HG02678 (cell line): ENCODE results near the gene SIVA1.

Source experiments
- ATAC-seq: cut with Tn5 transposase; IDR thresholded peaks from one replicate; pipeline ENCODE4 v1.9.1; 2021; ENCODE audit warnings: mild to moderate bottlenecking, moderate library complexity; ENCODE audit not compliant: unreplicated experiment

Gene SIVA1, protein sequence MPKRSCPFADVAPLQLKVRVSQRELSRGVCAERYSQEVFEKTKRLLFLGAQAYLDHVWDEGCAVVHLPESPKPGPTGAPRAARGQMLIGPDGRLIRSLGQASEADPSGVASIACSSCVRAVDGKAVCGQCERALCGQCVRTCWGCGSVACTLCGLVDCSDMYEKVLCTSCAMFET

DNA sequence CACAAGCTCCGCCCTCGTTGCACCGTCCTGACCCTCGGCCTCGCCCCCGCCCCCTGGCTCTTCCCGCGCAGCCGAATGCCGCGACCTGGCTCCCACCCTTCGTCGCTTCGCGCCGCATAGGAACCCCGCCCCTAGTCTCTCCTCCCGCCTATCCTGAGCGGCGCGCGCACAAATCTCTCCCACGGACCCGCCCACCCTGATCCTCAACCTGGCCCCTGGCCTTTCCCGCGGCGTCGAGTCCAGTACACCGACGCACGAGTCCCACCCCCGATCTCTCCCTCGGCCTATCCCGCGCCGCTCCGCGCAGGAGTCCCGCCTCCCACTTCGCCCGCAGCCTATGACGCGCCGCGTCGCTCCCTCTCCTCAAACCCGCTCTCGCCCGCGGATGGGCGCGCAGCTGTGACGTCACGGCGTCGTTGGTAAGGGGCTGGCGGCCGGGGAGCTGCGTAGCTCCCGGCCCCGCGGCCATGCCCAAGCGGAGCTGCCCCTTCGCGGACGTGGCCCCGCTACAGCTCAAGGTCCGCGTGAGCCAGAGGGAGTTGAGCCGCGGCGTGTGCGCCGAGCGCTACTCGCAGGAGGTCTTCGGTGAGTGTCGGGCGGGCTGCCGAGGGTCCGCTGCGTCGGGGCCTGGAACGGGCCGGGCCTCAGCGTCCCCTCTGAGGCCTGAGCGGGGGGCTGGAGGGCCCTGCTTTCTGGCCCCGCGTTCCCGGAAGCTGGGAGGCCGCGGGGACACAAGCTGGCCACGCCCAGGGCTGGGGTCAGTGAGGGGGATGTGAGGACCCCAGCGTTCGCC, at the start of gene SIVA1:
Gene SIVA1, plus strand, starts transcription at position 413 of the 793 bp plus-strand sequence. Its CDS starts 55 bp downstream, at position 468.
- peak; percentile 89 for ATAC-seq

DNA sequence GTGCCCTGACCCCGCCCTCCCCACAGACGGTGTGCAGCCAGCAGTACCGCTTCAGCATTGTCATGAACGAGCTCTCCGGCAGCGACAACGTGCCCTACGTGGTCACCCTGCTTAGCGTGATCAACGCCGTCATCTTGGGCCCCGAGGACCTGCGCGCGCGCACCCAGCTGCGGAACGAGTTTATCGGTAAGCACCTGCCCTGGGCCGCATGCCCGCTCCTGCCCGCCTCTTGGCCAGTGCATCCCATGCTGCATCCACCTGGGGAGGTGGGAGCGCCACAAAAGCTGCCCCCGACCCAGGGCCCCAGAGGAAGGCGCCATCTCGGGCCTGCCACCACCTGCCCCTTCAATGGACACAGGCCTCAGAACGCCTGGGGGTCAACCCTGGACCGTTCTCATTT, 49.7 kb upstream of the SIVA1 start:
- no peak for ATAC-seq

DNA sequence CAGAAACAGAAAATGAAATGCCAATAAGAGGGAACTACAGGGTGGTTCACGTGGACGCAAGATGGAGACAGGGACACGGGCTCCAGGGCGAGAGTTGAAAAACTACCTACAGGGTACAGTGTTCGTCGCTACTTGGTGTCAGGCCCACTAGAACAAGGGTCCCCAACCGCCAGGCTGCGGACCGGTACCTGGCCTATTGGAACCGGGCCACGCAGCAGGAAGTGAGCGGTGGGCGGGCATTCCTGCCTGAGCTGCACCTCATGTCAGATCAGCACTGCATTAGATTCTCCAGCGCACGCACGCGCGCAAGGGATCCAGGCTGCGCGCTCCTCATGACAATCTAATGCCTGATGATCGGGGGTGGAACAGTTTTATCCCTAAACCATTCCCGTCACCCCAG, 48.7 kb upstream of the SIVA1 start:
- ATAC-seq, result no peak

DNA sequence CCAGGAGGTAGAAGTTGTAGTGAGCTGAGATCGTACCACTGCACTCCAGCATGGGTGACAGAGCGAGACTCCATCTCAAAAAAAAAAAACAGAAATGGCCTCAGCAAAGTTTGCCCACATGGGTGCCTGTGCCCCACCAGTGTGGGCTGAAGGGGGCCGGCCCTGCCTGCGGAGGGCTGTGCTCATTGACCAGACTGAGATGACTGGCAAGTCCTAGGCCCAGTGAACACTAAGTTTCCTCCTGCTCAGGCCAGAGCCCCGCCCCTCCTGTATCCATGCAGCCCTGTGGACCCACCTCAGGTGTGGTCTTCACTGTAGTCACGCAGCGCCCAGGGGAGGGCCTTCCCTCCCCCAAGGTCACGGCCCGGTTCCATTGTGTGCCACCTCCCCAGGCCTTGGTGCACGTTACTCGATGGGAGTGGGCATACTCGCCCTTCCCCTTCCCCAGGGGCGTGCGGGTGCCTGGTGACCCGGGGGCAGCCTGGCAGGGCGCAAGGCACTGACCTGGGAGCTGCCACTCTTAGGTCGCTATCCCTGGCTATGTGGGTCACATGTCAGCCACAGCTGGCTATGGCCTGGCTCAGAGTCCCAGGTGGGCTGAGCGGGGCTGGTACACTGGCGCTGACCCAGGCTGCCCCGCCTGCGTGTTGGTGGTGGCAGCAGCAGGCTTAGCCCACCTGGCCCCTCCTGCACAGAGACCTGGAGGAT, 47.5 kb upstream of the SIVA1 start:
- no peak for ATAC-seq

DNA sequence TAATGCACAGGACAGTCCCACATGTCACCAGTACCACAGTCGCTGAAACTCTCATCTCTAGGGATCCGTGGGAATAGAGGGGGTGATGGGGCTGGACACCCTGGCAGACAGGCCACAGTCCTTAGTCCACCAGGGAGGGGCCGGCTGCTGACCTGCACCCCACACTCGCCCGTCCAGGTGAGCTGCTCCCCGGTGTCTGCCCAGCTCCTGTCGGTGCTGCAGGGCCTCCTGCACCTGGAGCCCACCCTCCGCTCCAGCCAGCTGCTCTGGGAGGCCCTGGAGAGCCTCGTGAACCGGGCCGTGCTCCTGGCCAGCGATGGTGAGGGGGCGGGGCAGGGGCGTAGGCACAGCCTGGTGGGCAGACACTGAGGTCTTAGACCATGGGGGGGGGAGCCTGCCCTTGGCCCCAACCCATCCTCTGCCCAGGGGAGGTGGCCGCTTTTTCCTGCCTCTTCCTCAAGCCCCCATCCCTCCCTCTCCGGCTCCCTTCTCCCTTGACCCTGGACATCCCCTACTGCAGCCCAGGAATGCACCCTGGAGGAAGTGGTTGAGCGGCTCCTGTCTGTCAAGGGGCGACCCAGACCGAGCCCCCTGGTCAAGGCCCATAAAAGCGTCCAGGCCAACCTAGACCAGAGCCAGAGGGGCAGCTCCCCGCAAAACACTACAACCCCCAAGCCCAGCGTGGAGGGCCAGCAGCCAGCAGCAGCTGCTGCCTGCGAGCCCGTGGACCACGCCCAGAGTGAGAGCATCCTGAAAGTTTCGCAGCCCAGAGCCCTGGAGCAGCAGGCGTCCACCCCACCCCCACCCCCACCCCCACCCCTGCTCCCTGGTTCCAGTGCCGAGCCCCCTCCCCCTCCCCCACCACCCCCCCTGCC, 46.0 kb upstream of the SIVA1 start:
- ATAC-seq, result no peak

DNA sequence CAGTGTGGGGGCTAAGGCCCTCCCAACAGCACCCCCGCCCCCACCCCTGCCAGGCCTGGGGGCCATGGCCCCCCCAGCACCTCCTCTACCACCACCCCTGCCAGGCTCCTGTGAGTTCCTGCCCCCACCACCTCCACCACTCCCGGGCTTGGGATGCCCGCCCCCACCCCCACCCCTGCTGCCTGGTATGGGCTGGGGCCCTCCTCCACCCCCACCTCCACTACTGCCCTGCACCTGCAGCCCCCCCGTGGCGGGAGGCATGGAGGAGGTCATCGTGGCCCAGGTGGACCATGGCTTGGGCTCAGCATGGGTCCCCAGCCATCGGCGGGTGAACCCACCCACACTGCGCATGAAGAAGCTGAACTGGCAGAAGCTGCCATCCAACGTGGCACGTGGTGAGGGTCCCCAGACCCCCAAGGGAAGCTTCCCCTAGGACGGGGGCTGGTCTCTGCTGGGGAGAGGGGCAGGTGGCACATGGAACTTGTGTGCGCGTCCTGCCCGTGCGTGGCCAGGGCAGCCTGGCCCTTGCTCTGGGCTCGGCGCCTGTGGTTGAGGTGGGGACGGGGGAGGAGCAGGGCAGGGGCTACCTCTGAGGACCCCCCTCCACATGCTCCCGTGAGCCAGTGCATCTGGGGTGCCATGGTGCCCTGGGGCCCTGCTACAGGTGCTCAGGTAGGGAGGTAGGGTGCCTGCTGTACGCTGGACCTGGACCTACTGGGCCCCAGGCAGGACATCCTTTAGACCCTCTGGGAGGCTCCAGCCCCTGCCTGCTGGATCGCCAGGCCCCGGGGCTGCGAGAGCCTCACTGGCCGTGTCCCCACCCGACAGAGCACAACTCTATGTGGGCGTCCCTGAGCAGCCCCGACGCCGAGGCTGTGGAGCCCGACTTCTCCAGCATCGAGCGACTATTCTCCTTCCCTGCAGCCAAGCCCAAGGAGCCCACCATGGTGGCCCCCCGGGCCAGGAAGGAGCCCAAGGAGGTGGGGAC, 45.0 kb upstream of the SIVA1 start:
- ATAC-seq, result no peak

DNA sequence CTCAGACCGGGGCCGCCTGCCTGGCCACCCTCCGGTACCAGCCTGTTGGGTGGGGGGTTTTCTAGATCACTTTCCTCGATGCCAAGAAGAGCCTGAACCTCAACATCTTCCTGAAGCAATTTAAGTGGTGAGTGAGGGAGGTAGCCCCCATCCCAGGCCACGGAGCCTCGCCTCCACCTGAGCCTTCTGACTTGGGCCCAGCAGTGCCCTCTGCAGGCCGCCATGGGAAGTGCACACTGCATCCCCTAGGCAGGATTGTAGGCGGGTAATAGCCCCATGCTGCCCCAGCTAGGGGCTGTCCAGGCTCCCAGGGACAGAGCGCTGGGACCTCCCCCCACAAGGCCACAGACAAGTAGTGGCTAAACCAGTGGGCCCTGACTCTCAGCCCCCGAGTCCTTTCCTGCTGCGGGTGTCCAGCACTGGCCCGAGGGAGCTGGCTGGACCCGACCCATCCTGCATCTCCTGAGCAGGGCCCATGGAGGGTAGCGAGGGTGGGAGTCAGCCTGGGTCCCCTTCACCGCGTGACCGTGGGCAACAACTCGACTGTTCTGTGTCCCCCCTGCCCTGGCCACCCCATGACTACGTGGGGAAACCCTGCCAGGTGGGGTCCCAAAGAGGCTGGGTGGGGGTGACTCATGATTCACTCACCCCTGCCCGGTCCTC, 44.2 kb upstream of the SIVA1 start:
- peak; percentile 49 for ATAC-seq

DNA sequence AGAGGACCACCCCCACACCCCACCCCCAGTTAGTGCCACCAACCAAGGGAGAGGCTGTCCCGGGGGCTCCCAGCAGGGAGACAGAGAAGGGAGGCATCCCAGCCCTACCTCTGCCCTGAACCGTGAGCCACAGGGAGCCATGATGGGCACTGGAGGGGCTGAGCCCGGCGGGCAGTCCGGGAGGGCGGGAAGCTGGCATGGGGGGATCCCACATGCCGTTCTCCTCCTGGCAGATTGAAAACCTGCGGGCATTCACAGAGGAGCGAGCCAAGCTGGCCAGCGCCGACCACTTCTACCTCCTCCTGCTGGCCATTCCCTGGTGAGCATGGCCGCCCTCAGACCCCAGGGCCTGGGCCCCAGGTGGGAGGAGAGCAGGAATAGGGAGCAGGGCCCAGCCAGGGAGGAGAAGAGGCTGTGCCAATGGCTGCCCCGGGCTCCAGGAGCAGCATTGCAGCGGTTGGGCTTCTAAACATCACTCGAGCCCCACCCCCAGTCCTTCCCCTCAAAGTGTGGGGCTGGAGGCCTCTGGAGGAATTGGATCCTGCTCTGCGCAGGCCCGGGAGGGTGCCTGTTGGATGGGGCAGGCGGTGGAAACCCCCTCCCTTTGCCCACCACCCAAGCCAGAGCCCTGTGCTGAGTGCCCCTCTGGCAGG, 43.4 kb upstream of the SIVA1 start:
- ATAC-seq, result no peak

DNA sequence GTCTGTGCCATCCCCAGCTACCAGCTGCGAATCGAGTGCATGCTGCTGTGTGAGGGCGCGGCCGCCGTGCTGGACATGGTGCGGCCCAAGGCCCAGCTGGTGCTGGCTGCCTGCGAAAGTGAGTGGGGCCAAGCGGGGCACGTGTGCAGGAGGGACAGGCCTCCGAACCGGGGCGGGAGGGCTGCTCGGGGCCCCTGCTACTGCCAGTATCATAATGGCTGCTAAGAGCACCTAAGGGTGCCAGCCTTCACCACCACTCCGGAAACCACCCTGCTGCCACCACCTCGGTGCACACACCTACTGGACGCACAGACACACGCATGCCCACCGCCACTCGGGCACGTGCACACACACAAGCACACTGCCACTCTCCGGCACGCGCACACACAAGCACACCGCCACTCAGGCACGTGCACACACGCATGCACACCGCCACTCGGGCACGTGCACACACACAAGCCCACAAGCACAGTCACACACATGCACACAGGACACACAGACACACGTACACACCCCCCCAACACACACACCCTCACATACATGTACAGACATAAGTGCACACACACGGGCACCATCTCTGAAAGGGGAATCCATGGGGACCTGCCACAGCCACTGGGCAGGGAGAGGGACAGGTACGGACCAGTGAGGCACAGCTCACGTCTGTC, 42.7 kb upstream of the SIVA1 start:
- ATAC-seq, result no peak

DNA sequence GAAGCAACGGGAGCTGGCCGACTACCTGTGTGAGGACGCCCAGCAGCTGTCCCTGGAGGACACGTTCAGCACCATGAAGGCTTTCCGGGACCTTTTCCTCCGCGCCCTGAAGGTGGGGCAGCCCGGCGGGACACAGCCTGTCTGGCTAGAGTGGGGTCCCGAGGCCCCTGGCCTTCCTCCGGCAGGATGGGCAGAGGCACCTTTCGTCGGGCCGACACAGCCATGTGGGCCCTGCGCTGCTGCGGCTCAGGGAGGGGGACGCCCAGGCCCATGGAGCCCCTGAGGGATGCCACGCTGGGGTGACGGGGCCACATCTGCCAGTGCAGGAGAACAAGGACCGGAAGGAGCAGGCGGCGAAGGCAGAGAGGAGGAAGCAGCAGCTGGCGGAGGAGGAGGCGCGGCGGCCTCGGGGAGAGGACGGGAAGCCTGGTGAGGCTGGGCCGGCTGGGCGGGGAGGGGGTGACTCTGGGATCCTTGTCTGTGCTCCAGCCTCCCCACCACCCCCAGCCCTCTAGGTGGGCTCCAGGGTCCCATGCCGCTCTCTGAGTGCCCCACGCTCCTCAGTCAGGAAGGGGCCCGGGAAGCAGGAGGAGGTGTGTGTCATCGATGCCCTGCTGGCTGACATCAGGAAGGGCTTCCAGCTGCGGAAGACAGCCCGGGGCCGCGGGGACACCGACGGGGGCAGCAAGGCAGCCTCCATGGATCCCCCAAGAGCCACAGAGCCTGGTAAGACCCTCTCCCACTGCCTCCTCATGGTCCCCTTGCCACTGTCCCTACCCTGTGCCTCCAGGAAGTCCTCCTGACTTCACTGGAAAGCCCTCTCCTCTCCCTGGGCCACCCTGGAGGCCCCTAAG, 39.8 kb upstream of the SIVA1 start:
- no peak for ATAC-seq

DNA sequence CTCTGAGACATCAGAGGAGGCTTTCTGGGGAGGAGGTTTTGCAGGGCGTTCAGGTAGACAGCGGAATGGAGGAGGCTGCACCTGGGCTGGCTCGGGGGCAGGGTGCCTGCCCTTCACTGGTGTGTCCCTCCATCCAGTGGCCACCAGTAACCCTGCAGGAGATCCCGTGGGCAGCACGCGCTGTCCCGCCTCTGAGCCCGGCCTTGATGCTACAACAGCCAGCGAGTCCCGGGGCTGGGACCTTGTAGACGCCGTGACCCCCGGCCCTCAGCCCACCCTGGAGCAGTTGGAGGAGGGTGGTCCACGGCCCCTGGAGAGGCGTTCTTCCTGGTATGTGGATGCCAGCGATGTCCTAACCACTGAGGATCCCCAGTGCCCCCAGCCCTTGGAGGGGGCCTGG, 38.9 kb upstream of the SIVA1 start:
- no peak for ATAC-seq

DNA sequence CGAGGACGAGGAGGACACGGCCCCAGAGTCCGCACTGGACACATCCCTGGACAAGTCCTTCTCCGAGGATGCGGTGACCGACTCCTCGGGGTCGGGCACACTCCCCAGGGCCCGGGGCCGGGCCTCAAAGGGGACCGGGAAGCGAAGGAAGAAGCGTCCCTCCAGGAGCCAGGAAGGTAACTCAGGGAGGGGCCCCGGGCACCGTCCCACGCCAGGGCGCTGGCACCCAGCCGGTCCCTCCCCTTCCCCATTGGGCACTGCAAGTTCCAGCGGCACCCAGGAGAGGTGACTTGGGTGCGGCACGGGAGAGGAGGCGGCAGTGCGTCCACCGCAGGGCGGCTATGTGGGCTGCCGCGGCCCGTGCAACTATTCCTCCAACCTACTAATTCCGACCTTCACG, 38.3 kb upstream of the SIVA1 start:
- no peak for ATAC-seq

DNA sequence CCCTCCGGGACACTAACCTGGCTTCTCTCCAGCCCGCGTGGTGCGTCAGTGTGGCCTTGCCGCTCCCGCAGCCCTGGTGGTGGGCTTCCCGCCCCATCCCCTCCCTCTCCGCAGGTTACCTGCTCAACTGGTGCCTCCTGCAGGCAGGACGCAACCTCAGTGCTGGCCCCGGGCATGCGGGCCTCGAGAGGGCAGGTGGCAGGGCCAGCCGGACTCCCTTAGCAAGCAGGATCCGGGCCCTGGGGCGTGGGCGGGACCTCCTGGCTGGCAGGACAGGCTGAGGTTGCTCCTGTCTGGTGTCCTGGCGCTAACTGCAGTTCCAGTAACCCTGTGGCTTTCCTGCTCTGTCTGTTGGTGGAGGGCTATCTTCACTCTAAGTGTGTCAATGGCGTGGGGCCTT, 37.5 kb upstream of the SIVA1 start:
- ATAC-seq, result no peak

DNA sequence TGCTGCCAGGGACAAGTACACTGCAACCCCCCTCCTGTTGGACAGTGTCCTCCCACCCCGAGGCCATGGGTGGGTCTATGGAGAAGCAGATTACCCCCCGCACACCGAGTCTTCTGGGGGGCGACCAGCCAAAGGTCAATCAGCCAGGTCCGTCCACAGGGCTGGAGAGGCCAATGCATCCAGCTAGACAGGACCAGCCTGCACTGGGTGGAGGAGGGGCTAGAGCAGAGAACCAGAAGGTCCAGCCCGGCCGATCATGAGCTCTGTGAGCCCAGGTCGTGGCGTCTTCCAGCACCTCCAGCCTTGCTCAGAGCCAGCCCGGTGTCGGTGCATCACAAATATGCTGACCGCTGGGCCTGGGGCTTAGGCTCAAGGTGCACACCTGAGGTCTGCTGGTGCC, 37.1 kb upstream of the SIVA1 start:
- ATAC-seq, result no peak

DNA sequence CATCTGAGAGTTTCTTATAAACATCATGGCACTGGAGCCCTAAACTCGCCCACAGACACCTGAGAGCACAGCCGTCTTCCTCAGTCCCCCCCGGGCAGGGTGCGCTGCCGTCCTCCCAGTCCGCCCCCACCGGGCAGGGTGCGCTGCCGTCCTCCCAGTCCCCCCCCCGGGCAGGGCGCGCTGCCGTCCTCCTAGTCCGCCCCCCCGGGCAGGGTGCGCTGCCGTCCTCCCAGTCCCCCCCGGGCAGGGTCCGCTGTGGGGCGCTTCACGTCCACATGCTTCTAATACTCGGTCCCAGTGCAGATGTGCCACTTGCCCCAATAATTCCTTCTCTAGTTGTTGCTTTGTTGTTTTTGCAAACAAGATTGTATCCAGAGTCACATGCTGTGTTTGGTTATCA, 35.8 kb upstream of the SIVA1 start:
- ATAC-seq, result no peak

DNA sequence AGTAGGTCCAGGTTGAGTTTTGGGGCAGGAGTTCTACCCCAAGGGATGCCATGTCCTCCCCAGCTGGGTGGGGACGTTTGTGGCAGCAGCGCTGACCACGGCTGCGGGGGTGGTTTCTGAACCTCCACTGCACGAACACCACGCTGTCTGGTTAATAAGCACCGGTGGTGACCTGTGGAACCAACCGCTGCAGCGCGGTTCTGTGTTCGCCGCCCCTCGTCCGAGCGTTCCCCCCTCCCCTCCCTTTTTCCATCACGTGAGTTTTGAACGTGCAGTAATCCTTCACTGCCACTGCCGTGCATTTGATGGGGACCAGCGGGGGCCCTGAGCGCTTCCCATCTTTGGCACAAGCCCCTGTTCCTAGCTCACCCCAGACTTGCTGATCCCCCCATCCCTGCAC, 35.3 kb upstream of the SIVA1 start:
- ATAC-seq, result no peak

DNA sequence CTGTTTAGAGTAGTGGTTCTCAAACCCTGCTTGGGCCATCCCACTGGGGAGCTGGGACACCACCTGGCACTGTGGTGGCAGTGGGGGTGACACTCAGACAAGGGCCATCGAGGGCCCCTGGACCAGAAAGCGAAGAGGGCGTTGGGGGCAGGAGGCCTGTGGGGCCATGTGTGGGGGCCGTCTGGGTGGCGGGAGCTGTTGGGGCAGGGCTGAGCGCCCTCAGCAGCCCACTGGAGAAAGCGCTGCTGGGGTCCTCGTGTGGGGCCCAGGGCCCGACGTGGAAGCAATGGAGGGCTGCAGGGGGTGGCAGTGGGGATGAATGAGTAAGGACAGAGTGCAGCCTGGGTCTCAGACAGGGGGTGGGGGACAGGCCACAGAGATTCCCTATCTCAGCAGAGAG, 34.8 kb upstream of the SIVA1 start:
- ATAC-seq, result no peak
